SU-DHL-6 (cell line): Measurements from ENCODE around the gene DDX43.

Experiments
- EZH2phosphoT487 ChIP-seq: fragments of 200-600 bp; sonication (generic), shearing (Covaris generic); conservative IDR thresholded peaks from 2 replicates; pipeline ENCODE4 v1.6.1; 2018; ENCODE audit warnings: mild to moderate bottlenecking, antibody characterized with exemption, low read length, moderate library complexity, mixed read lengths
- TF ChIP-seq, protein P1 (sequence below): fragments of 200-600 bp; sonication (generic); IDR thresholded peaks from one replicate; pipeline ENCODE4 v1.5.1; 2017; ENCODE audit warnings: antibody characterized with exemption, mild to moderate bottlenecking, low read length, moderate library complexity; ENCODE audit not compliant: insufficient read depth, poor library complexity, severe bottlenecking

GRCh38 chr6:73364549-73364948 lies 30.1 kb upstream of the DDX43 start:
- TF ChIP-seq, protein P1, sequence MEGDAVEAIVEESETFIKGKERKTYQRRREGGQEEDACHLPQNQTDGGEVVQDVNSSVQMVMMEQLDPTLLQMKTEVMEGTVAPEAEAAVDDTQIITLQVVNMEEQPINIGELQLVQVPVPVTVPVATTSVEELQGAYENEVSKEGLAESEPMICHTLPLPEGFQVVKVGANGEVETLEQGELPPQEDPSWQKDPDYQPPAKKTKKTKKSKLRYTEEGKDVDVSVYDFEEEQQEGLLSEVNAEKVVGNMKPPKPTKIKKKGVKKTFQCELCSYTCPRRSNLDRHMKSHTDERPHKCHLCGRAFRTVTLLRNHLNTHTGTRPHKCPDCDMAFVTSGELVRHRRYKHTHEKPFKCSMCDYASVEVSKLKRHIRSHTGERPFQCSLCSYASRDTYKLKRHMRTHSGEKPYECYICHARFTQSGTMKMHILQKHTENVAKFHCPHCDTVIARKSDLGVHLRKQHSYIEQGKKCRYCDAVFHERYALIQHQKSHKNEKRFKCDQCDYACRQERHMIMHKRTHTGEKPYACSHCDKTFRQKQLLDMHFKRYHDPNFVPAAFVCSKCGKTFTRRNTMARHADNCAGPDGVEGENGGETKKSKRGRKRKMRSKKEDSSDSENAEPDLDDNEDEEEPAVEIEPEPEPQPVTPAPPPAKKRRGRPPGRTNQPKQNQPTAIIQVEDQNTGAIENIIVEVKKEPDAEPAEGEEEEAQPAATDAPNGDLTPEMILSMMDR = no peak
- no peak for TF ChIP-seq EZH2phosphoT487
